Hepatocyte (in vitro differentiated cells): Measurements from ENCODE around the gene ANO6. TPM values are rescaled to one million over a fixed set of nuclear protein-coding genes. Genes with fewer than 3 reads are reported as not detected.

ENCODE experiments used
- DNase-seq: peaks from one replicate; pipeline ENCODE4 v3.0.0-alpha.2; 2016; ENCODE audit warnings: low spot score
- H2AFZ ChIP-seq: fragments of 200-600 bp; sonication (generic); 2 replicates; pipeline ENCODE4 v1.6.0; 2016; ENCODE audit warnings: antibody characterized with exemption, mild to moderate bottlenecking
- H3K27ac ChIP-seq: fragments of 200-600 bp; sonication (generic); 2 replicates; pipeline ENCODE4 v1.5.1; 2016; ENCODE audit warnings: mild to moderate bottlenecking
- H3K27me3 ChIP-seq: fragments of 200-600 bp; sonication (generic); 2 replicates; pipeline ENCODE4 v1.6.1; 2016
- H3K36me3 ChIP-seq: fragments of 200-600 bp; sonication (generic); replicated peaks from 2 replicates; pipeline ENCODE4 v1.5.1; 2016; ENCODE audit warnings: low read depth; ENCODE audit not compliant: insufficient read depth
- H3K4me1 ChIP-seq: fragments of 200-600 bp; sonication (generic); 2 replicates; pipeline ENCODE4 v1.5.1; 2016; ENCODE audit warnings: mild to moderate bottlenecking, moderate library complexity; ENCODE audit not compliant: insufficient read depth
- H3K4me2 ChIP-seq: fragments of 200-600 bp; sonication (generic); 2 replicates; pipeline ENCODE4 v1.6.0; 2016
- H3K4me3 ChIP-seq: fragments of 200-600 bp; sonication (generic); 2 replicates; pipeline ENCODE4 v1.5.1; 2016; ENCODE audit warnings: mild to moderate bottlenecking
- H3K79me2 ChIP-seq: fragments of 200-600 bp; sonication (generic); 2 replicates; pipeline ENCODE4 v1.6.0; 2017; ENCODE audit warnings: mild to moderate bottlenecking
- H3K9me2 ChIP-seq: fragments of 200-600 bp; sonication (generic); replicated peaks from 2 replicates; pipeline ENCODE4 v1.6.0; 2017; ENCODE audit warnings: mild to moderate bottlenecking; ENCODE audit not compliant: insufficient read depth
- H3K9me3 ChIP-seq: fragments of 200-600 bp; sonication (generic); 2 replicates; pipeline ENCODE4 v1.5.1; 2016; ENCODE audit warnings: low read depth, mild to moderate bottlenecking
- H4K20me1 ChIP-seq: fragments of 200-600 bp; sonication (generic); 2 replicates; pipeline ENCODE4 v1.6.0; 2016; ENCODE audit warnings: mild to moderate bottlenecking; ENCODE audit not compliant: insufficient read depth, poor library complexity, severe bottlenecking
- CTCF ChIP-seq: fragments of 200-600 bp; sonication (generic); IDR thresholded peaks from 2 replicates; pipeline ENCODE4 v1.5.1; 2016; ENCODE audit warnings: antibody characterized with exemption, mild to moderate bottlenecking; ENCODE audit not compliant: poor library complexity
- EZH2 ChIP-seq: fragments of 200-600 bp; sonication (generic); IDR thresholded peaks from 2 replicates; pipeline ENCODE4 v1.6.1; 2016; ENCODE audit warnings: antibody characterized with exemption, mild to moderate bottlenecking, borderline replicate concordance
- EZH2phosphoT487 ChIP-seq: fragments of 200-600 bp; sonication (generic); IDR thresholded peaks from one replicate; pipeline ENCODE4 v1.6.1; 2018; ENCODE audit warnings: antibody characterized with exemption, mild to moderate bottlenecking, low read depth, moderate library complexity; ENCODE audit not compliant: unreplicated experiment, severe bottlenecking
- WGBS: methylation state at CpG from one replicate; pipeline ENCODE4 v1.1.6; 2016; ENCODE audit warnings: low lambda C conversion rate; ENCODE audit errors: missing lambda C conversion rate; 5-methylcytosine and 5-hydroxymethylcytosine counted together
- polyA plus RNA-seq: library from polyadenylated mRNA; unstranded; fragments of >200 nt; fragmentation: Nextera tagmentation; extraction: Ambion mirVana; gene quantifications from 2 replicates; pipeline ENCODE4 v1.2.1, GENCODE V29; 2016
- total RNA-seq: library from RNA; depleted of rRNA; stranded (reverse); fragments of >200 nt; gene quantifications from 2 replicates; pipeline ENCODE4 v1.2.3, GENCODE V29; 2014

The ANO6 gene
- total and polyA plus RNA-seq, 2 experiments from 2014 or later, result 50.4 to 82.2 TPM

GRCh38 chr12:45446013-45446412 is 230.1 kb downstream of the ANO6 start:
- H3K27ac ChIP-seq, result no peak overlapping the region
- DNase-seq, result no peak
- H3K4me1 ChIP-seq, result no peaks in the 10 kb centered on the region
- no peaks in the 10 kb centered on the region for H3K27me3 ChIP-seq
- no peaks in the 10 kb centered on the region for H4K20me1 ChIP-seq
- peaks cover 4% of the 10 kb centered on the region for H3K9me3 ChIP-seq
- H3K79me2 ChIP-seq, result no peaks in the 10 kb centered on the region
- H3K9me2 ChIP-seq, result no peaks in the 10 kb centered on the region
- WGBS, result 89% methylated on average over 1 of the region's 1 CpG
- no peak overlapping the region for H3K4me3 ChIP-seq
- no peak overlapping the region for H3K4me2 ChIP-seq
- no peak overlapping the region for H2AFZ ChIP-seq
- TF ChIP-seq EZH2phosphoT487, result no peak
- TF ChIP-seq EZH2, result no peak
- TF ChIP-seq CTCF, result no peak
- no peaks in the 10 kb centered on the region for H3K36me3 ChIP-seq

- Histone ChIP-seq H3K9me2 (no peaks in the 10 kb centered on the region), H3K4me3 (no peak overlapping the region), H3K79me2 (no peaks in the 10 kb centered on the region), H3K36me3 (no peaks in the 10 kb centered on the region), H3K4me1 (no peaks in the 10 kb centered on the region), H3K4me2 (no peak overlapping the region), H3K27ac (no peak overlapping the region), H3K27me3 (no peaks in the 10 kb centered on the region), H2AFZ (no peak overlapping the region), H3K9me3 (no peaks in the 10 kb centered on the region), H4K20me1 (no peaks in the 10 kb centered on the region)
- 74% methylated on average over 1 of the region's 1 CpG for whole genome bisulfite sequencing
- TF ChIP-seq EZH2 (no peak), EZH2phosphoT487 (no peak), CTCF (no peak)
- DNase-seq, result no peak
Measured at GRCh38 chr12:45458238-45458637, 242.3 kb downstream of the ANO6 start.

GRCh38 chr12:45458854-45459807 is 243.2 kb downstream of the ANO6 start:
- Histone ChIP-seq H3K9me2 (no peaks in the 10 kb centered on the region), H2AFZ (no peak overlapping the region), H3K4me2 (no peak overlapping the region), H3K36me3 (no peaks in the 10 kb centered on the region), H3K79me2 (no peaks in the 10 kb centered on the region), H3K9me3 (no peaks in the 10 kb centered on the region), H3K4me1 (no peaks in the 10 kb centered on the region), H4K20me1 (no peaks in the 10 kb centered on the region), H3K27me3 (no peaks in the 10 kb centered on the region), H3K27ac (no peak overlapping the region), H3K4me3 (no peak overlapping the region)
- 91% methylated on average over 4 of the region's 4 CpGs for WGBS
- no peak for TF ChIP-seq EZH2phosphoT487
- DNase-seq, result no peak

- no peak overlapping the region for H3K27ac ChIP-seq
- WGBS, result 88% methylated on average over 4 of the region's 4 CpGs
- no peaks in the 10 kb centered on the region for H3K27me3 ChIP-seq
- no peaks in the 10 kb centered on the region for H3K9me3 ChIP-seq
- H3K4me1 ChIP-seq, result no peaks in the 10 kb centered on the region
- DNase-seq, result no peak
- no peak overlapping the region for H3K4me2 ChIP-seq
- no peaks in the 10 kb centered on the region for H3K9me2 ChIP-seq
- H3K36me3 ChIP-seq, result no peaks in the 10 kb centered on the region
- no peaks in the 10 kb centered on the region for H3K79me2 ChIP-seq
- no peaks in the 10 kb centered on the region for H4K20me1 ChIP-seq
- TF ChIP-seq EZH2phosphoT487, result no peak
- no peak for TF ChIP-seq CTCF
- no peak for TF ChIP-seq EZH2
- no peak overlapping the region for H2AFZ ChIP-seq
- H3K4me3 ChIP-seq, result no peak overlapping the region
Measured at GRCh38 chr12:45462506-45462905, 246.6 kb downstream of the ANO6 start.
